IPS-NIHi7 (cell line): Measurements from ENCODE around the gene SLX1B.
"Not testable (repeated sequence)": the region's sequence is repeated elsewhere in the genome, so short reads cannot be mapped to it uniquely, and the experiment has no call there.

Source experiments
- DNase-seq: peaks from one replicate; pipeline ENCODE4 v3.0.0; 2012; ENCODE audit warnings: mixed read lengths; ENCODE audit errors: extremely low spot score

Gene SLX1B

GRCh38 chr16:29454269-29454668 lies at the start of gene SLX1B, which contains the start of gene BOLA2:
SLX1B (plus strand) TSS chr16:29454533.
BOLA2 (minus strand) TSS chr16:29454351; CDS start chr16:29454253, 98 bp downstream.
- DNase-seq = not testable (repeated sequence)

DNA sequence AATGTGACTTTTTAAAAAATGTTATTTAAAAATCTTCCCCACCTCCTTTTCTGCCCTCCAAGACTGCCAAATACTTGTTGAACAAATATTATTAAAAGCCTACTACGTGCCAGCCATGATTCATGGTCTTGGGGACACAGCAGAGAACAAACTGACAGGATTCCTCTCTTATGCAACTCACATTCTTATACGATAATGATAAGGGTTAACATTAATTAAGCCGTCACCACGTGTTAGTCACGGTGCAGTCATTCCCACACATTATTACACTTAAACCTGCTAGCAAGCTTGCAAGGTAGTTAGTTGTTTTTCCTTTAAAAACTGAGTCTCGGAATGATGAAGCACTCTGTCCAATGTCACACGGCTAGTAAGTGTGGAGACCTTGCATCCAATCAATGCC lies 49.1 kb upstream of the SLX1B start:
- DNase-seq = not testable (repeated sequence)

DNA sequence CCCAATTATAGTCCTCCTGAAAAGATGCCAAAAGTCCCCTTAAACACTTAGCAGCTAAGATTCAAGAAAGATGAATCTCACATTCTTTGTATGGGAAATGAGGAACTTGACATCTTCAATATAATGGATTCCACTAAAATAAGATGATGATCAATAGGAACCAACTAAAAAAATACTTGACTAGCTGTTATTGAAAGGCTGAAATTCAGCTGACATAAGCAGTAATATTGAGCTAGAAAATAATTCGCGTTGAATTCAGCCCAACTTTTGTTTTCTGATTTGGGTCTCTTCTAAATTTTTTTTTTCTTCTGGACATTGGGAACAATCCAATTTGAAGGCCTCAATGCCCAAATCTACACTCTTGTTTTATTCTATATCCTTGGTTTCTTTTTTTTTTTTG lies 30.7 kb upstream of the SLX1B start:
- DNase-seq = not testable (repeated sequence)

- DNase-seq = not testable (repeated sequence)
Observed at GRCh38 chr16:29425390-29425789, 28.9 kb upstream of the SLX1B start.

- not testable (repeated sequence) for DNase-seq
Observed at GRCh38 chr16:29453754-29454153, 579 bp upstream of the SLX1B start.

- DNase-seq = not testable (repeated sequence)
Observed at GRCh38 chr16:29454828-29455227, 495 bp downstream of the SLX1B start.

DNA sequence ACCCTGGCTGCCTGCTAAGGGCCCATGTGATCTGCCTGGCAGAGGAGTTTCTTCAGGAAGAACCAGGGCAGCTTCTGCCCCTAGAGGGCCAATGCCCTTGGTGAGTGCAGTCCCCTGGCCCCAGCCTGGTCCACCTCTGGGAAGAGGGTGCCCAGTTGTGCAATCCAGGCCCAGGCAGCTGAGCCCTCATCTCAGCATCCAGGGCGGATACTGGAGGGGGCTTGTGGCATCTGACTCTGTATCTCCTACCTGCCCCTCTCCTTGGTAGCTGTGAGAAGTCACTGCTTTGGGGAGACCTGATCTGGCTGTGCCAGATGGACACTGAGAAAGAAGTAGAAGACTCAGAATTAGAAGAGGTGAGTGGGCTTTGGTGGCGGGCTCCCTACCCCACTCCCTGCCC lies 3.3 kb downstream of the SLX1B start:
- DNase-seq = not testable (repeated sequence)

GRCh38 chr16:29459706-29460646 lies 5.6 kb downstream of the SLX1B start, which contains the start of gene SULT1A4:
SULT1A4 (plus strand) TSS chr16:29459913; CDS start chr16:29461386, 1,473 bp downstream.
- DNase-seq = not testable (repeated sequence)

DNA sequence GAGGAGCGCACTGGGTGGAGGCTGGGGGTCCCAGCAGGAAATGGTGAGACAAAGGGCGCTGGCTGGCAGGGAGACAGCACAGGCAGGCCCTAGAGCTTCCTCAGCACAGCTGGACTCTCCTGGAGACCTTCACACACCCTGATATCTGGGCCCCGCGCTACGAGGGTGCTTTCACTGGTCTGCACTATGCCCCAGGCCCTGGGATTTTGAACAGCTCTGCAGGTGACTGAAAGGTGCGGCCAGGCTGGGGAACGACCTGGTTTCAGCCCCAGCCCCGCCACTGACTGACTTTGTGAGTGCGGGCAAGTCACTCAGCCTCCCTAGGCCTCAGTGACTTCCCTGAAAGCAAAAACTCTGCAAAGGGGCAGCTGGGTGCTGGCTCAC lies 6.3 kb downstream of the SLX1B start:
- DNase-seq = not testable (repeated sequence)

DNA sequence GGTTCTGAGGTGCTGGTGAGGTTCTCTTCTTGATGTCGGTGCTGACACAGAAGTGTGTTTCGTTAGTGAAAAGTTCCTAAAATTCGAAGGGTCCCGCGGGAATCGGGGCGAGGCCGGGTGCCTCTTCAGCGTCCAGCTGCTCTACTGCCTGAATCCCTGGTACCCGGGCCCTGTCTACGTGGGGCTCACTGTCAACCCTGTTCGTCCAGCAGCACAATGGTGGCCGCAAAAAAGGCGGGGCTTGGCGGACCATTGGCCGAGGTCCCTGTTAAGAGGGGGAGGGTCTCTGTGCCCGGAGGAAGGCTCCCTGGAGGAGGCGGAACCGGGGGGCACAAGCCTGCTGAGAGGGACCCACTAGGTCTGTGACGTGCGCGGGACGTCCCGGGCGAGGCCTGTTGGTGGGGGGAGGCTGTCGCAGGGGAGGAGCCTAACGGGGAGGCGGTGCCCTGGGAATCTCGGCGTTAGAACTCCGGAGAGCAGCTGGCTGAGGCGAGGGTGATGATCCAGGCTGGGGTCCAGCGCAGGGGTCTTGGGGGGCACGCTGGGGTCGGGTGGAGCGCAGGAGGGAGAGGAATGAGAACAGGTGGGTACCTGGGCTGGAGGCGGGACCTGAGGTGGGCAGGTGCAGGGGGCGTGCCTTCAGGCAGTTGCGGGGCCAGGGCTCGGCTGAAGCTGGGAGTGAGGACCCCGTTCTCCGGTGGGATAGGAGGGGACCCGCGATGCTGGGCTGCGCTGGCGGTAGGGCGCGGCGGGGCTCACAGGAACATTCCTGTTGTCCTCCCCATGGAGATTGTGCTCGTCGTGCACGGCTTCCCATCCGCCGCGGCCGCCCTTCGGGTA lies 11.9 kb downstream of the SLX1B start:
- not testable (repeated sequence) for DNase-seq

DNA sequence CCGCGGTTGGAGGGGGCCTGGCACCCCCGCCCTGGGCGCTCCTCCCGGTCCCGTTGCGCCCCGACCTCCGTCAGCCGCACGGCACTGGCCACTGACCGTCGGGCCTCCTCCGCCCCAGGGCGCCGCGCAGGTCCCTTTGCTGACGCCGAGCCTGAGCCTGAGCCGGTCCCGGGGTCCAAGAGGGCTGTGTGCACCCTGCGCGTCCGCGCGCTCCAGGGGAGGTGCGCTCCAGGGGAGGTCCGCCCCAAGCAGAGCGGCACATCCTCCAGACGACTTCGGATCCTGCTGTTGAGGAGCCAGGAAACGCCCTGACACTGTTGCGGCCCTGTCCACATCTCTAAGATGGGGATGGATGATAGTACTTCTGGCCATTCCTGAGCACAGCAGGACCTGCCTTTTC lies 12.6 kb downstream of the SLX1B start:
- not testable (repeated sequence) for DNase-seq

DNA sequence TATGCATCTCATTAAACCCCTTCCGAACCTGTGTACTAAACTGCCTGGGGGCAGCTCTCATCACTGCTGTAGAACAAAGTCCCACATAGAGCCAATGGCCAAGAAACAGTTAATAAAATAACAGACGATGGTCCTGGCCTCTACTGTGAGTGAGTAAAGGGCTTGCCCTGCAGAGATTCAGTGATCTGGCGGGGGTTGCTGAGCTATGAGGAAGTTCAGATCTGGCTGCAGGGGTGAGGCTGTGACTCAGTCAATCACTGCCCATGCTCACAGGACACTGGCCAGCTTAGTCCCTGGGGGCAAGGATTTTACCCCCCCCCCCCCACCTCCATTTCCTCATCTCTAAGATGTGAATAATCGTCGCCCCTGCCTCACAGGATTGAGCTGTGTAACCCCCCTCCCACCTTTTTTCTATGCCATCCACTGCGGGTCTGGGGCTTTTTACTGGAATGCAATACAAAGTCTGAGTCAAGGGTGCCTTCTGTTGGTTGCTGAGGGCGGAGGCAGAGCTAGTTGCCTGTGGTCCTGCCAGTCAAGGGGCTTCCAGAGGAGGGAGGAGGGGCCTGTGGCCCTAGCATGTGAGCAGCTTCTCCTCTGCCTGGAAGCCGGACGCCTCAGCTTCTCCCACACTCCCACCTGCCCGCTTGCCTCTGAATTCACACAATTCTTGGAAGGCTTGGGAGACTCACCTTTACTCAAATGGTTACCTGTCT lies 13.5 kb downstream of the SLX1B start:
- DNase-seq = not testable (repeated sequence)

DNA sequence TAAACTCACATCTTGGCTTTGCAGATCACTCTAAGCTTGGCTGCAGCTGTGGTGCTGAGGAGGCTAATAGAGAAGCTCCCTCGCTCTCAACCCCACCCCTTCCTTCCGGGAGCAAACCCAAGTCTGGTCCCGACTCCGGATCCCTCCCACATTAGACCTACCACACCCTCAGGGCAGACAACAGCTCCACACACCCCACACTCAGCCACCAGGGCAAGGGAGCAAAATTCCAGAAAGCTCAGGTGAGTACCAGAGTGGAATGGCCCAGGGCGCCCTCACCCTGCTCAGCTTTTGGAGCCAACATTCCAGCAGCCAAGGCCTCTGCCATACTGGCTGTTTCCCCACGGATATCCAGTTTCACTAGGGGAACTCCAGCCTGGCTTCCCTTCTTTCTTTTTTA lies 15.3 kb downstream of the SLX1B start:
- DNase-seq = not testable (repeated sequence)

GRCh38 chr16:29472065-29472464 lies 17.7 kb downstream of the SLX1B start:
- DNase-seq = not testable (repeated sequence)

- not testable (repeated sequence) for DNase-seq
Observed at GRCh38 chr16:29482276-29482675, 27.9 kb downstream of the SLX1B start.

GRCh38 chr16:29506308-29506707 lies 52.0 kb downstream of the SLX1B start, which contains the start of gene NPIPB12:
NPIPB12 (minus strand) TSS chr16:29506408.
- DNase-seq = not testable (repeated sequence)
